IMR-90 (cell line): Measurements from ENCODE around the gene ATRN. TPM values are rescaled to one million over a fixed set of nuclear protein-coding genes. Genes with fewer than 3 reads are reported as not detected.
A peak's percentile ranks its signal among the peaks of the same experiment; 100 is the strongest.

Experiments
- ATAC-seq: fragments of 200-7000 bp; cut with Tn5 transposase; 2 replicates; pipeline ENCODE4 v1.9.1; 2020; ENCODE audit warnings: low read depth, mild to moderate bottlenecking, moderate library complexity
- BruUV-seq: library from RNA; stranded (reverse); fragments of 400-500 nt; replicated peaks from 2 replicates; lab custom pipeline; 2021; lab: Mats Ljungman, UMichigan
- CTCF ChIA-PET: fragments of 300-600 bp; formaldehyde crosslinking; extraction: SDS; loops from one replicate; lab custom pipeline; 2021; ENCODE audit warnings: antibody characterized with exemption; lab: Yijun Ruan, JAX
- POLR2A ChIA-PET: fragments of 300-600 bp; sonication (Branson Sonifier 250); formaldehyde crosslinking; loops from one replicate; lab custom pipeline; 2022; ENCODE audit warnings: antibody characterized with exemption; ENCODE audit not compliant: unreplicated experiment; lab: Charles Lee
- DNase-seq: peaks from one replicate; pipeline ENCODE4 v3.0.0; 2013
- H2AFZ ChIP-seq: replicated peaks from 2 replicates; pipeline ENCODE3; 2013; ENCODE audit warnings: low read length, mild to moderate bottlenecking; ENCODE audit not compliant: poor library complexity
- H2AK5ac ChIP-seq: 2 replicates; pipeline ENCODE4 v1.6.1; 2013; ENCODE audit warnings: low read depth, low read length, inconsistent platforms
- H2AK9ac ChIP-seq: replicated peaks from 2 replicates; pipeline ENCODE3; 2013; ENCODE audit warnings: mild to moderate bottlenecking, low read depth, low read length, moderate library complexity; ENCODE audit not compliant: poor library complexity
- H2BK120ac ChIP-seq: 2 replicates; pipeline ENCODE4 v1.6.1; 2013; ENCODE audit warnings: low read depth, low read length, inconsistent platforms
- H2BK15ac ChIP-seq: 3 replicates; pipeline ENCODE4 v1.6.1; 2013; ENCODE audit warnings: low read depth, low read length, inconsistent platforms
- H2BK20ac ChIP-seq: 2 replicates; pipeline ENCODE4 v1.6.1; 2013; ENCODE audit warnings: low read depth, mild to moderate bottlenecking, inconsistent platforms, low read length, moderate library complexity
- H2BK5ac ChIP-seq: 2 replicates; pipeline ENCODE4 v1.6.1; 2013; ENCODE audit warnings: mild to moderate bottlenecking, low read depth, low read length, inconsistent platforms; ENCODE audit not compliant: poor library complexity, severe bottlenecking
- H3K14ac ChIP-seq: replicated peaks from 2 replicates; pipeline ENCODE4 v1.6.1; 2013; ENCODE audit warnings: low read depth, low read length, inconsistent platforms
- H3K18ac ChIP-seq: 2 replicates; pipeline ENCODE4 v1.6.1; 2013; ENCODE audit warnings: low read depth, low read length, control low read depth
- H3K23ac ChIP-seq: 2 replicates; pipeline ENCODE4 v1.6.1; 2013; ENCODE audit warnings: low read depth, low read length, inconsistent platforms
- H3K27ac ChIP-seq: 2 replicates; pipeline ENCODE4 v1.5.1; 2013; ENCODE audit warnings: mild to moderate bottlenecking, control low read depth, low read length; ENCODE audit not compliant: insufficient read depth
- H3K27me3 ChIP-seq: 2 replicates; pipeline ENCODE4 v1.6.1; 2013; ENCODE audit warnings: low read length; ENCODE audit not compliant: control insufficient read depth, insufficient read depth
- H3K36me3 ChIP-seq: 2 replicates; pipeline ENCODE4 v1.6.1; 2013; ENCODE audit warnings: low read length, mixed read lengths; ENCODE audit not compliant: control insufficient read depth, insufficient read depth
- H3K4ac ChIP-seq: 2 replicates; pipeline ENCODE4 v1.6.1; 2013; ENCODE audit warnings: low read depth, low read length, inconsistent platforms
- H3K4me1 ChIP-seq: 2 replicates; pipeline ENCODE4 v1.6.1; 2013; ENCODE audit warnings: low read length, mixed read lengths; ENCODE audit not compliant: control insufficient read depth, insufficient read depth
- H3K4me2 ChIP-seq: 2 replicates; pipeline ENCODE4 v1.6.1; 2013; ENCODE audit warnings: low read depth, mild to moderate bottlenecking, control low read depth, low read length, moderate library complexity
- H3K4me3 ChIP-seq: 2 replicates; pipeline ENCODE4 v1.5.1; 2013; ENCODE audit warnings: low read depth, mild to moderate bottlenecking, control low read depth, low read length, moderate library complexity; ENCODE audit not compliant: insufficient read depth
- H3K56ac ChIP-seq: 2 replicates; pipeline ENCODE4 v1.6.1; 2013; ENCODE audit warnings: low read length, inconsistent platforms; ENCODE audit not compliant: insufficient read depth; ENCODE audit errors: extremely low read depth
- H3K79me1 ChIP-seq, 2 experiments: 2 replicates each; pipeline ENCODE4 v1.6.1; 2013; ENCODE audit warnings: low read length in 2 of 2, inconsistent platforms in 1 of 2, low read depth in 1 of 2
- H3K9ac ChIP-seq: 2 replicates; pipeline ENCODE4 v1.6.1; 2013; ENCODE audit warnings: low read depth, low read length, control low read depth
- H3K9me1 ChIP-seq: 2 replicates; pipeline ENCODE4 v1.6.1; 2013; ENCODE audit warnings: low read length, inconsistent platforms; ENCODE audit not compliant: insufficient read depth
- H3K9me3 ChIP-seq: 2 replicates; pipeline ENCODE4 v1.6.1; 2013; ENCODE audit warnings: low read length; ENCODE audit not compliant: control insufficient read depth, insufficient read depth
- H4K20me1 ChIP-seq: 2 replicates; pipeline ENCODE4 v1.6.1; 2013; ENCODE audit warnings: low read length, inconsistent platforms; ENCODE audit not compliant: insufficient read depth
- H4K5ac ChIP-seq: 2 replicates; pipeline ENCODE4 v1.6.1; 2013; ENCODE audit warnings: mild to moderate bottlenecking, low read depth, low read length, control low read depth
- H4K8ac ChIP-seq, 2 experiments: 2 replicates each; pipeline ENCODE4 v1.6.1; 2013; ENCODE audit warnings: low read depth in 2 of 2, low read length in 2 of 2, control low read depth in 1 of 2, inconsistent platforms in 1 of 2
- H4K91ac ChIP-seq: 2 replicates; pipeline ENCODE4 v1.6.1; 2013; ENCODE audit warnings: low read depth, low read length, inconsistent platforms; ENCODE audit not compliant: insufficient read depth
- WGBS, 2 experiments: methylation state at CpG; one replicate each; pipeline versions ENCODE4 v1.1.5 to v1.1.7; 2013; ENCODE audit warnings: missing lambda C conversion rate in 2 of 2; ENCODE audit not compliant: insufficient read length in 1 of 2; ENCODE audit errors: extremely low coverage in 2 of 2; 5-methylcytosine and 5-hydroxymethylcytosine counted together
- dilution Hi-C: fragments of 300-500 bp; cut with HindIII; formaldehyde crosslinking; loops from one replicate; pipeline ENCODE4 v1.14.3; 2018; ENCODE audit warnings: low sequenced_read_pairs; ENCODE audit not compliant: unreplicated experiment
- in situ Hi-C: fragments of 300-500 bp; cut with MboI; formaldehyde crosslinking; loops from 3 replicates; pipeline ENCODE4 v1.14.3; 2019; ENCODE audit warnings: low sequenced_read_pairs, inconsistent platforms, mixed read lengths
- intact Hi-C: fragments of 100-400 bp; cut with micrococcal nuclease; formaldehyde crosslinking; loops from 2 replicates; pipeline ENCODE4 v1.10.0; 2022
- polyA plus RNA-seq, 3 experiments: library from polyadenylated mRNA; depleted of rRNA; stranded (reverse); fragments of >200 nt; gene quantifications; 2 replicates each; pipeline ENCODE4 v1.2.3, GENCODE V29; 2012; ENCODE audit warnings: low replicate concordance in 1 of 3
- total RNA-seq: library from RNA; depleted of rRNA; stranded (reverse); fragments of >200 nt; gene quantifications from 2 replicates; pipeline ENCODE4 v1.2.3, GENCODE V29; 2012
- TF ChIP-seq, protein P1 (sequence below): fragments of 150-350 bp; IDR thresholded peaks from 2 replicates; pipeline ENCODE4 v1.6.1; 2016; ENCODE audit warnings: low read depth, mild to moderate bottlenecking, low read length, moderate library complexity, borderline replicate concordance
- TF ChIP-seq, protein P2 (sequence below): fragments of 150-350 bp; IDR thresholded peaks from 2 replicates; pipeline ENCODE4 v1.6.1; 2017; ENCODE audit warnings: mild to moderate bottlenecking, antibody characterized with exemption, low read length, low read depth

Gene ATRN
- total and polyA plus RNA-seq, 2 of the 4 experiments (the other 2 are of a cell fraction), result 32.3 to 46.2 TPM

DNA sequence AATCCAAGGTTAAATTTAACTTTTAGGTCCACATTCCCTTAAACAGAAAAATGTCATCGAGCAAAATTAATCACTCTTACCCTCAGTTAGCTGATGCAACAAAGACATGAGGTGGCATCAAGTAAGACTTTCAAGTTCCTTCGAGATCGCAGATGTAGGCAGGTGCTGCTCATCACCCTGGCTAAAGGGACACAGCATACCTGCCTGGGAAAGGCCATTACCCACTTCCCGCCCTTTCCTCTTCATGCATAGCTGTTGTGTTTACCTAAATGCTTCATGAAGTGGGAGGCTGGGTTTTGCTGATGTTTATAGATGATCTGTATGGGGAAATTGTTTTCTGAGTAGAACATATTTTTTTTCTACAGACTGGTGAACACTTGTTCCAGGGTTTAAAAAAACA is 124.7 kb downstream of the ATRN start:
- intact Hi-C loops (no loop called here), dilution Hi-C loops (no loop called here), in situ Hi-C loops (no loop called here)
- no peak overlapping the region; the same call in 1 of the 2 replicates for H3K4ac ChIP-seq
- peaks cover 29% of the 10 kb centered on the region for H3K36me3 ChIP-seq
- H2BK20ac ChIP-seq, result no peak overlapping the region
- H2BK15ac ChIP-seq, result no peak overlapping the region
- 83% methylated on average over 1 of the region's 4 CpGs; no CpG with 5 or more reads in 1 of the 2 experiments for WGBS, 2 experiments
- H2AK5ac ChIP-seq, result no peak overlapping the region
- H2AFZ ChIP-seq, result no peak overlapping the region
- H3K14ac ChIP-seq, result peak overlapping the region; percentile 66; the same call in 1 of the 2 replicates
- H2AK9ac ChIP-seq, result no peak overlapping the region
- no peak overlapping the region; the same call in 1 of the 2 replicates for H4K91ac ChIP-seq
- POLR2A ChIA-PET, result no interaction called here
- no peak overlapping the region for H2BK120ac ChIP-seq
- H4K5ac ChIP-seq, result no peak overlapping the region
- no peak overlapping the region for H3K56ac ChIP-seq
- CTCF ChIA-PET, result no interaction called here
- no peak overlapping the region for H3K23ac ChIP-seq
- H2BK5ac ChIP-seq, result no peak overlapping the region
- H3K27me3 ChIP-seq, result no peaks in the 10 kb centered on the region
- no peaks in the 10 kb centered on the region for H3K9me3 ChIP-seq
- no peak for DNase-seq
- ATAC-seq, result no peak
- H3K4me3 ChIP-seq, result no peak overlapping the region
- H3K4me1 ChIP-seq, result peaks cover 2% of the 10 kb centered on the region
- H3K79me1 ChIP-seq, result peaks cover 0 to 2% of the 10 kb centered on the region in 2 experiments; a peak in 1 of 4 replicates
- no peak overlapping the region for H3K18ac ChIP-seq
- H3K9me1 ChIP-seq, result peaks cover 9% of the 10 kb centered on the region; the same call in 1 of the 2 replicates
- no peak overlapping the region for H3K4me2 ChIP-seq
- no peak overlapping the region for H3K9ac ChIP-seq
- no peaks in the 10 kb centered on the region for H4K20me1 ChIP-seq
- TF ChIP-seq, protein P1, sequence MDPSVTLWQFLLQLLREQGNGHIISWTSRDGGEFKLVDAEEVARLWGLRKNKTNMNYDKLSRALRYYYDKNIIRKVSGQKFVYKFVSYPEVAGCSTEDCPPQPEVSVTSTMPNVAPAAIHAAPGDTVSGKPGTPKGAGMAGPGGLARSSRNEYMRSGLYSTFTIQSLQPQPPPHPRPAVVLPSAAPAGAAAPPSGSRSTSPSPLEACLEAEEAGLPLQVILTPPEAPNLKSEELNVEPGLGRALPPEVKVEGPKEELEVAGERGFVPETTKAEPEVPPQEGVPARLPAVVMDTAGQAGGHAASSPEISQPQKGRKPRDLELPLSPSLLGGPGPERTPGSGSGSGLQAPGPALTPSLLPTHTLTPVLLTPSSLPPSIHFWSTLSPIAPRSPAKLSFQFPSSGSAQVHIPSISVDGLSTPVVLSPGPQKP, result no peak
- TF ChIP-seq, protein P2, sequence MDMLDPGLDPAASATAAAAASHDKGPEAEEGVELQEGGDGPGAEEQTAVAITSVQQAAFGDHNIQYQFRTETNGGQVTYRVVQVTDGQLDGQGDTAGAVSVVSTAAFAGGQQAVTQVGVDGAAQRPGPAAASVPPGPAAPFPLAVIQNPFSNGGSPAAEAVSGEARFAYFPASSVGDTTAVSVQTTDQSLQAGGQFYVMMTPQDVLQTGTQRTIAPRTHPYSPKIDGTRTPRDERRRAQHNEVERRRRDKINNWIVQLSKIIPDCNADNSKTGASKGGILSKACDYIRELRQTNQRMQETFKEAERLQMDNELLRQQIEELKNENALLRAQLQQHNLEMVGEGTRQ, result no peak
- BruUV-seq, result no TSS peak
- no peak overlapping the region for H3K27ac ChIP-seq
- H4K8ac ChIP-seq, result no peak overlapping the region
